Endothelial cell of umbilical vein (primary cell): ENCODE measurements around the gene MUC4. TPM values are rescaled to one million over a fixed set of nuclear protein-coding genes. Genes with fewer than 3 reads are reported as not detected.

Experiments
- BruUV-seq: library from RNA; stranded (reverse); fragments of 400-500 nt; replicated peaks from 2 replicates; lab custom pipeline; 2021; lab: Mats Ljungman, UMichigan
- CTCF ChIA-PET: fragments of 300-600, 350-600 bp; sonication (Branson Sonifier 250); formaldehyde crosslinking; loops from one replicate; lab custom pipeline; 2021; ENCODE audit warnings: antibody characterized with exemption, inconsistent platforms; lab: Charles Lee
- POLR2A ChIA-PET: fragments of 300-600, 350-600 bp; sonication (Branson Sonifier 250); formaldehyde crosslinking; loops from one replicate; lab custom pipeline; 2021; ENCODE audit warnings: antibody characterized with exemption, inconsistent platforms; lab: Charles Lee
- DNase-seq: peaks from one replicate; pipeline ENCODE4 v3.0.0-alpha.2; 2011; ENCODE audit warnings: low read depth, low spot score
- FAIRE-seq: peaks from 2 replicates; lab custom pipeline; 2011; peaks lifted over from hg19 to GRCh38; lab: Jason Lieb, UNC
- H2AFZ ChIP-seq: 2 replicates; pipeline ENCODE4 v1.6.0; 2012; ENCODE audit warnings: low read depth, low read length, control low read depth, inconsistent platforms
- H3K27ac ChIP-seq: 2 replicates; pipeline ENCODE4 v1.5.1; 2011; ENCODE audit warnings: low read depth, mild to moderate bottlenecking, control low read depth, low read length, moderate library complexity; ENCODE audit not compliant: insufficient read depth
- H3K27me3 ChIP-seq, 2 experiments: 2 replicates each; pipeline versions ENCODE4 v1.6.0 to v1.6.1; 2011; ENCODE audit warnings: low read length in 2 of 2, mixed read lengths in 1 of 2; ENCODE audit not compliant: control insufficient read depth in 2 of 2, insufficient read depth in 2 of 2
- H3K36me3 ChIP-seq, 2 experiments: 2 replicates in 1 of 2; 3 replicates in 1 of 2; pipeline ENCODE4 v1.5.1; 2011; ENCODE audit warnings: low read length in 2 of 2, mild to moderate bottlenecking in 1 of 2, moderate library complexity in 1 of 2; ENCODE audit not compliant: control insufficient read depth in 2 of 2, insufficient read depth in 2 of 2; ENCODE audit errors: extremely low read depth in 1 of 2
- H3K4me1 ChIP-seq: 3 replicates; pipeline ENCODE4 v1.5.1; 2011; ENCODE audit warnings: mild to moderate bottlenecking, low read length; ENCODE audit not compliant: control insufficient read depth, insufficient read depth; ENCODE audit errors: extremely low read depth
- H3K4me2 ChIP-seq: 2 replicates; pipeline ENCODE4 v1.6.1; 2011; ENCODE audit warnings: low read length, control low read depth, mixed read lengths; ENCODE audit not compliant: insufficient read depth
- H3K4me3 ChIP-seq, 3 experiments: fragments of 200-600 bp in 1 of 3; sonication (generic), shearing (Covaris generic) in 1 of 3; replicated peaks in 1 of 3; 2 replicates each; pipeline ENCODE4 v1.5.1; 2011 to 2016; ENCODE audit warnings: control low read depth in 3 of 3, low read length in 3 of 3, mild to moderate bottlenecking in 2 of 3, inconsistent platforms in 1 of 3, low read depth in 1 of 3, moderate library complexity in 1 of 3; ENCODE audit not compliant: insufficient read depth in 1 of 3
- H3K79me2 ChIP-seq: 2 replicates; pipeline ENCODE4 v1.6.0; 2012; ENCODE audit warnings: low read length, inconsistent platforms; ENCODE audit not compliant: control insufficient read depth, insufficient read depth
- H3K9ac ChIP-seq: replicated peaks from 2 replicates; pipeline ENCODE3; 2011; ENCODE audit warnings: low read length, control low read depth; ENCODE audit not compliant: insufficient read depth; ENCODE audit errors: extremely low read depth
- H3K9me1 ChIP-seq: replicated peaks from 3 replicates; pipeline ENCODE4 v1.6.0; 2011; ENCODE audit warnings: mild to moderate bottlenecking, low read length; ENCODE audit not compliant: control insufficient read depth, insufficient read depth; ENCODE audit errors: extremely low read depth
- H3K9me3 ChIP-seq: replicated peaks from 2 replicates; pipeline ENCODE4 v1.5.1; 2012; ENCODE audit warnings: low read length, inconsistent platforms; ENCODE audit not compliant: control insufficient read depth, insufficient read depth
- H4K20me1 ChIP-seq: replicated peaks from 2 replicates; pipeline ENCODE3; 2011; ENCODE audit warnings: mild to moderate bottlenecking, low read length; ENCODE audit not compliant: control insufficient read depth, insufficient read depth; ENCODE audit errors: extremely low read depth
- EZH2 ChIP-seq: IDR thresholded peaks from 2 replicates; pipeline ENCODE4 v1.6.1; 2012; ENCODE audit warnings: borderline replicate concordance, low read depth, mild to moderate bottlenecking, moderate library complexity, low read length, inconsistent platforms; ENCODE audit not compliant: severe bottlenecking
- FOS ChIP-seq: IDR thresholded peaks from 2 replicates; pipeline ENCODE4 v1.6.1; 2011; ENCODE audit warnings: mild to moderate bottlenecking, low read length, moderate library complexity, borderline replicate concordance; ENCODE audit not compliant: insufficient read depth
- GATA2 ChIP-seq: IDR thresholded peaks from 2 replicates; pipeline ENCODE4 v1.7.0; 2011; ENCODE audit warnings: low read depth, mild to moderate bottlenecking, moderate library complexity, mixed read lengths, low read length; ENCODE audit not compliant: insufficient read length, insufficient read depth
- JUN ChIP-seq: IDR thresholded peaks from 2 replicates; pipeline ENCODE4 v1.6.1; 2011; ENCODE audit warnings: borderline replicate concordance, low read depth; ENCODE audit not compliant: insufficient read length, insufficient read depth
- MYC ChIP-seq: IDR thresholded peaks from one replicate; pipeline ENCODE4 v1.6.1; 2011; ENCODE audit warnings: mild to moderate bottlenecking, low read depth, low read length
- POLR2A ChIP-seq: IDR thresholded peaks from 2 replicates; pipeline ENCODE4 v1.6.1; 2012; ENCODE audit warnings: low read depth, mild to moderate bottlenecking, control low read depth, low read length
- POLR2AphosphoS5 ChIP-seq: IDR thresholded peaks from 2 replicates; pipeline ENCODE4 v1.6.1; 2012; ENCODE audit warnings: low read depth, mild to moderate bottlenecking, control low read depth, low read length, moderate library complexity; ENCODE audit not compliant: insufficient read depth
- dilution Hi-C: fragments of 300-500 bp; cut with MboI; formaldehyde crosslinking; loops from one replicate; pipeline ENCODE4 v1.15.0; 2019; ENCODE audit warnings: low sequenced_read_pairs; ENCODE audit not compliant: extremely low pct_ligation_motif_present
- intact Hi-C: fragments of 100-400 bp; cut with micrococcal nuclease; formaldehyde crosslinking; loops from one replicate; pipeline ENCODE4 v1.10.0; 2022
- polyA plus RNA-seq, 4 experiments: library from polyadenylated mRNA; depleted of rRNA in 3 of 4; stranded (reverse) in 3 of 4; unstranded in 1 of 4; fragments of >200 nt; gene quantifications; 2 replicates each; pipeline versions ENCODE4 v1.2.1 to v1.2.3, GENCODE V29; 2011 to 2012; ENCODE audit warnings: missing spikeins in 1 of 4
- total RNA-seq: library from RNA; stranded (reverse); gene quantifications from 2 replicates; pipeline ENCODE4 v1.2.3, GENCODE V29; 2021
- TF ChIP-seq, protein P1 (sequence below): IDR thresholded peaks from 2 replicates; pipeline ENCODE4 v1.6.1; 2011; ENCODE audit not compliant: insufficient read depth, insufficient read length
- TF ChIP-seq, protein P2 (sequence below), 2 donors: IDR thresholded peaks; 1 replicate in 1 of 2; 2 replicates in 1 of 2; pipeline ENCODE4 v1.5.1; 2011; ENCODE audit warnings: low read length in 2 of 2, mild to moderate bottlenecking in 2 of 2, moderate library complexity in 2 of 2, control low read depth in 1 of 2, inconsistent platforms in 1 of 2, low read depth in 1 of 2; ENCODE audit not compliant: insufficient read depth in 1 of 2; ENCODE audit errors: extremely low read depth in 1 of 2

Gene MUC4
- total and polyA plus RNA-seq, 2 donors (not counting 3 experiments of a cell fraction or from before 2014, with no cell fraction given) = 0.04 TPM; not detected in 1

DNA sequence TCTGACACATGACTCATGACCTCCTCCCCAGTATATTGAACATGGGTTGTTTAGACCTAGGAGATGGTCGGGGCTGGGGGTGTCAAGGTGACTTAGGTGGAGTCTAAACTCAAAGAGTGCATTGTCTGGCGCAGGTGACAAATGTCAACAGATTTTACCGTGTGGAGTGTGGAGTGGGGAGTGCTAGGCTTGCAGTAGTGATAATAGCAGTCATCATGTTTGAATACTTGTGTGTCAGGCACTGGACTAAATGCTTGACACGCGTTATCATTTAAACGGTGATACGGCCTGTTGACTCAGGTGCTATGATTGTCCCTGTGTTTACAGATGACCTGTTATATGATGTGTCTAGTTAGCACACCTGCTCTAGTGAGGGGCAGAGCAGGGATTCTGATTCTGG is 60.2 kb downstream of the MUC4 start:
- CTCF ChIA-PET = interaction anchor here (0.6 kb wide), 1 partner anchor 49 kb away, joined by 3 read pairs; no protein-coding TSS in a partner anchor

More for the DNA sequence above, 60.2 kb downstream of the MUC4 start:
- Histone ChIP-seq H3K4me2 (no peak overlapping the region), H3K4me3 (no peak overlapping the region), H2AFZ (no peak overlapping the region), H3K9me1 (no peaks in the 10 kb centered on the region), H3K27me3 (no peaks in the 10 kb centered on the region), H4K20me1 (no peaks in the 10 kb centered on the region), H3K9me3 (no peaks in the 10 kb centered on the region), H3K4me1 (no peaks in the 10 kb centered on the region), H3K36me3 (no peaks in the 10 kb centered on the region), H3K27ac (no peak overlapping the region), H3K79me2 (no peaks in the 10 kb centered on the region), H3K9ac (no peak overlapping the region)
- dilution Hi-C loops (no loop called here), intact Hi-C loops (no loop called here)
- BruUV-seq = no TSS peak
- POLR2A ChIA-PET = no interaction called here
- FAIRE-seq (no peak), DNase-seq (no peak)
- no peak for TF ChIP-seq POLR2AphosphoS5
- TF ChIP-seq, protein P1, sequence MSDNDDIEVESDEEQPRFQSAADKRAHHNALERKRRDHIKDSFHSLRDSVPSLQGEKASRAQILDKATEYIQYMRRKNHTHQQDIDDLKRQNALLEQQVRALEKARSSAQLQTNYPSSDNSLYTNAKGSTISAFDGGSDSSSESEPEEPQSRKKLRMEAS = no peak
- no peak for TF ChIP-seq MYC
- TF ChIP-seq, protein P2, sequence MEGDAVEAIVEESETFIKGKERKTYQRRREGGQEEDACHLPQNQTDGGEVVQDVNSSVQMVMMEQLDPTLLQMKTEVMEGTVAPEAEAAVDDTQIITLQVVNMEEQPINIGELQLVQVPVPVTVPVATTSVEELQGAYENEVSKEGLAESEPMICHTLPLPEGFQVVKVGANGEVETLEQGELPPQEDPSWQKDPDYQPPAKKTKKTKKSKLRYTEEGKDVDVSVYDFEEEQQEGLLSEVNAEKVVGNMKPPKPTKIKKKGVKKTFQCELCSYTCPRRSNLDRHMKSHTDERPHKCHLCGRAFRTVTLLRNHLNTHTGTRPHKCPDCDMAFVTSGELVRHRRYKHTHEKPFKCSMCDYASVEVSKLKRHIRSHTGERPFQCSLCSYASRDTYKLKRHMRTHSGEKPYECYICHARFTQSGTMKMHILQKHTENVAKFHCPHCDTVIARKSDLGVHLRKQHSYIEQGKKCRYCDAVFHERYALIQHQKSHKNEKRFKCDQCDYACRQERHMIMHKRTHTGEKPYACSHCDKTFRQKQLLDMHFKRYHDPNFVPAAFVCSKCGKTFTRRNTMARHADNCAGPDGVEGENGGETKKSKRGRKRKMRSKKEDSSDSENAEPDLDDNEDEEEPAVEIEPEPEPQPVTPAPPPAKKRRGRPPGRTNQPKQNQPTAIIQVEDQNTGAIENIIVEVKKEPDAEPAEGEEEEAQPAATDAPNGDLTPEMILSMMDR (IDR thresholded peaks at IDR 0.05; ENCODE audit: extremely low read depth in 1 of 2, insufficient read depth in 1 of 2, low read depth in 1 of 2, low read length in 2 of 2) = no peak
- TF ChIP-seq EZH2 = no peak
- no peak for TF ChIP-seq JUN
- no peak for TF ChIP-seq POLR2A
- TF ChIP-seq GATA2 = no peak
- TF ChIP-seq FOS = no peak
